OCI-M2 (cell line): ENCODE data around the gene NRF1.
"Not testable (repeated sequence)": the region's sequence is repeated elsewhere in the genome, so short reads cannot be mapped to it uniquely, and the experiment has no call there.

Source experiments
- DNase-seq: peaks from one replicate; lab custom pipeline; 2025; ENCODE audit not compliant: unreplicated experiment; lab: John Stamatoyannopoulos, UW

NRF1 gene

GRCh38 chr7:129780257-129780973 is 168.9 kb downstream of the NRF1 start:
- no peak for DNase-seq

- no peak for DNase-seq
Measured at GRCh38 chr7:129780974-129781927, 169.7 kb downstream of the NRF1 start.

GRCh38 chr7:129781928-129782817 is 170.7 kb downstream of the NRF1 start:
- no peak for DNase-seq

GRCh38 chr7:129782818-129783583 is 171.5 kb downstream of the NRF1 start:
- no peak for DNase-seq

GRCh38 chr7:129783584-129783919 is 172.0 kb downstream of the NRF1 start:
- DNase-seq: no peak

GRCh38 chr7:129784437-129784782 is 172.9 kb downstream of the NRF1 start:
- DNase-seq: no peak

- no peak for DNase-seq
Measured at GRCh38 chr7:129784783-129785684, 173.5 kb downstream of the NRF1 start.

GRCh38 chr7:129785685-129786514 is 174.4 kb downstream of the NRF1 start:
- no peak for DNase-seq

GRCh38 chr7:129786825-129787563 is 175.5 kb downstream of the NRF1 start:
- no peak for DNase-seq

GRCh38 chr7:129789000-129789399 is 177.5 kb downstream of the NRF1 start:
- DNase-seq: no peak

- DNase-seq: no peak
Measured at GRCh38 chr7:129789652-129790051, 178.1 kb downstream of the NRF1 start.

GRCh38 chr7:129790136-129790535 is 178.6 kb downstream of the NRF1 start:
- DNase-seq: no peak

- DNase-seq: no peak
Measured at GRCh38 chr7:129792721-129793120, 181.2 kb downstream of the NRF1 start.

- DNase-seq: no peak
Measured at GRCh38 chr7:129793506-129794310, 182.2 kb downstream of the NRF1 start.

- not testable (repeated sequence) for DNase-seq
Measured at GRCh38 chr7:129794461-129794860, 182.9 kb downstream of the NRF1 start.

- no peak for DNase-seq
Measured at GRCh38 chr7:129796186-129796775, 184.8 kb downstream of the NRF1 start.
